Measurements from ENCODE around the gene H2AZ1.

H2AZ1 gene

DNA sequence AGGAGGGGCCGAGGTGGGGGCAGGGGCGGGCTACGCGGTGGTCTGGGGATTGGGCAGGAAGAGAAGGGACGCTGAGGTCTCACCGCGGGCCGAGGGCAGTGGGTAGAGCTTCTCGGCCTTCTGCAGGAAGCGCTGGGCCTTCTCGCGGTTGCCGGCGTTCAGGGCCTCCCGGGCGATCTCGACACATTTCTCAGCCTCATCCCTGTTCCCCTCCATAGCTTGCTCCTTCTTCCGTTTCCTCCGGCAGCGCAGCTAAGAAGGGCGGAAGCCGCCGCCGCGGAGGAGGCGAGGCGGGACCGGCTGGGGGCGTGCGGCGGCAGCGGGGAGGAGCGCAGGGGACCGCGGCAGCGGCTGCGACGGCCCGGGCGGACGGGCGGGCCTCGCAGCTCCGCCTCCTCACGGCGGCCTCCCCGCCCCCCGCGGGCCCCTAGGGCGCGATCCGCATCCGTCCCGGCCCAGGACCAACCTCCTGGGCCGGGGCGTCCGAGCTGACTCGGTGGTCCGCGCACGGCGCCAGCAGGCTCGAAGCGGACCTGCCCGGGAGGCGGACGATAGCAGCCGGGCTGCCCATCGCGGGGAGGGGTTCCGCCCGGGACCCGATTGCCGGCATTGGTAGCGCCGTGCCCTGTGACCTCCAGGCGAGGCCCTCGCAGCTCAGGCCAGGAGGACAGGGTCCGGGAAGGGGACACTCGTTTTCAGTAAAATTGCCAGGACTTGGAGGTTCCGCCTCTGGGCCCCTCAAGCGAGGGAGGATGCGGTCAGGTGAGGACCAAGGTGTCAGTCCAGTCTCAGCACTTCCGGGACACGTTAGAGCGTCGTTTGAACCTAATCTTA is 3.5 kb downstream of the H2AZ1 start, which contains the start of gene DNAJB14:
DNAJB14 (minus strand) TSS at position 263 of the 834 bp plus-strand sequence; CDS start at position 216, 47 bp downstream.
- DNase-seq (ENCODE audit: low read depth in 2 of 2) = peak; percentile 65 to 73

- peak in 1 of 2 experiments; percentile 22 for DNase-seq (ENCODE audit: low read depth in 2 of 2)
Measured at GRCh38 chr4:99945718-99946355, 4.2 kb downstream of the H2AZ1 start.

DNA sequence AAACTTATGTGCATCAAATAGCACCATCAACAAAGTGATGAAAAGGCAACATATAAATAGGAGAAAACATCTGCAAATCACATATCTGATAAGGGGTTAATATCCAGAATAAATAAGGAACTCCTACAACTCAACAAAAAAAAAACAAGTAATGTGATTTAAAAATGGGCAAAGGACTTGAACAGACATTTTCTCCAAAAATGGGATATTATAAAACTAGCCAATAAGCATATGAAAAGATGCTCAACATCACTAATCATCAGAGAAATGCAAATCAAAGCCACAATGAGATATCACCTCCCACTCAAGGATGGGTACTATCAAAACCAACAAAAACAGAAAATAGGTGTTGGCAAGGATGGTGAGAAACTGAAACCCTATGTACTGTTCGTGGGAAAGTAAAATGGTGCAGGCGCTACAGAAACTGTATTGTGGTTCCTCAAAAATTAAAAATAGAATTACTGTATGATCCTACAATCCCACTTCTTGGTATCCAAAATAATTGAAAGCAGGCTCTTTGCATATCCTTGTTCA is 6.1 kb downstream of the H2AZ1 start:
- no peak for DNase-seq (ENCODE audit: low read depth in 2 of 2)

DNA sequence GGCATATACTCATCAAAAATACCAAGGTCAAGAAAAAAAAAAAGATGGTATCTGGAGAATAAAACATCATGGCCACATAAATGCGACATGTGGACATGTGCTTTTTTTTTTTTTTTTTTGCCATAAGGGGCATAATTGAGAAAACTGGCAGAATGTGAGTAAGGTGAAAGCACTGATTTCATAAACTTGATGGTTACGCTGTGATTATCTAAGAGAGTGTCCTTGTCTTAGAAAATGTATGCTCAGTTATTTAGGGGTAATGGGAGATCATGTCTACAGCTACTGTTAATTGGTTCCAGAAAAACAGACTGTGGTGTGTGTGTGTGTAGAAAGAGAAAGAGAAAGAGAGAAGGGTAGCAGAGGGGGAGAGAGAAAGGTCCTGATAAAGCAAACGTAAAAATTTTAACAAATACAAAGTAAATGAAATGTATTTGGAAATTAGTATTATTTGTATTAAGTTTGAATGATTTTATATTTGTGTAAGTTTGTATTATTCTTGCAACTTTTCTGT is 11.8 kb downstream of the H2AZ1 start:
- no peak for DNase-seq (ENCODE audit: low read depth in 2 of 2)

GRCh38 chr4:99934891-99935290 is 15.2 kb downstream of the H2AZ1 start:
- DNase-seq (ENCODE audit: low read depth in 2 of 2) = no peak

- DNase-seq (ENCODE audit: low read depth in 2 of 2) = no peak
Measured at GRCh38 chr4:99927566-99927965, 22.5 kb downstream of the H2AZ1 start.

GRCh38 chr4:99921174-99921573 is 28.9 kb downstream of the H2AZ1 start:
- DNase-seq (ENCODE audit: low read depth in 2 of 2) = no peak

DNA sequence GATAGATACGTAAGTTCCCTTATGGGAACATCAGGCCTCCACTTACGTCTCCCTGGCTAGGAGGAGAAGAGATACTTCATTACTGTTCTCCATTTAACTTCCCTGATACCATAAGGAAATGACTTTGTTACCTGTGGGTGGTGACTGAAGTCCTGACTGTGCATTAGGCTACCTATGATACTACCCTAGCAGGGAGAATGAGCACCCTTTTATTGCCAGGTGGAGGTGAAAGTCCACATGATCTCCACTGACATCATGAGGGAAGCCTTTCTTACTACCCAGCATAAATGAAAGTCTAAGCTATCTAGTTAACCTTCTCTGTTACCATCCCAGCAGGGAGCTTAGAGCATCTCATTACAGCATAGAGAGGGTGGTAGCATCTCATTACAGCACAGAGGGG is 31.4 kb downstream of the H2AZ1 start:
- no peak for DNase-seq (ENCODE audit: low read depth in 2 of 2)

DNA sequence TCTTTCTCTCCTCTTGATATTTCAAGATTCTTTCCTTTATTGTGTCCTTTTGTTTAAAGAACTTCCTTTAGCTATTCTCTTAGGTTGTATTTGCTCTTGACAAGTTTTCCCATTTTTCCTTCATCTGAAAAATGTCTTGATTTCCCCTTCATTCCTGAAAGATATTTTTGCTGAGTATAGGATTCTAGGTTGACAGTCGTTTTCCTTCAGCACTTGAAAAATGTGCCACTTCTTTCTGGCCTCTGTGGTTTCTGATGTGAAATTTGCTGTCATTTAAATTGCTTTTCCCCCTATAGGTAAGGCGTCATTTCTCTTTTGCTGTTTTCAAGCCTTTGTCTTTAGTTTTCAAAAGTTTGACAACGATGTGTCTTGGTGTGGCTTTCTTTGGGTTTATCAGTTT is 32.5 kb downstream of the H2AZ1 start:
- DNase-seq (ENCODE audit: low read depth in 2 of 2) = no peak

DNA sequence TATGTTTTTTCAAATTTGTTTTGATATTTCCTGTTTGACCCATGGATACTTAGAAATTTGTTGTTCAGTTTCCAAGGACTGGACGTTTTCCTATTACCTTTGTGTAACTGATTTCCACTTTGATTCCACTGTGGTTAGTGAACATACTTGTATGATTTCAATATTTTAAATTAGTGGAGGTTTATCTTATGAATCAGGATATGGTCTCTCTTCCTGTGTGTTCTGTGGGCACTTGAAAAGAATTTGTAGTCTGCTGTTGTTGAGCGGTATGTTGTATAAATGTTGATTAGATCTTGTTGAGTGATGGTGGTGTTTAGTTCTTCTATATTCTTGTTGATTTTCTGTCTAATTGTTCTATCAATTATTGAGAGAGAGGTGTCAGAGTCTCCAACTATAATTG is 34.6 kb downstream of the H2AZ1 start:
- no peak for DNase-seq (ENCODE audit: low read depth in 2 of 2)
